GM18498 (cell line): Measurements from ENCODE around the gene UPK3A.
"Not testable (repeated sequence)": the region's sequence is repeated elsewhere in the genome, so short reads cannot be mapped to it uniquely, and the experiment has no call there.

Experiments
- ATAC-seq: cut with Tn5 transposase; IDR thresholded peaks from one replicate; pipeline ENCODE4 v1.9.1; 2021; ENCODE audit warnings: mild to moderate bottlenecking, moderate library complexity; ENCODE audit not compliant: unreplicated experiment

UPK3A gene

GRCh38 chr22:45278125-45278524, 6.6 kb upstream of the UPK3A start:
- ATAC-seq, result no peak

- ATAC-seq, result no peak
Observed at GRCh38 chr22:45280587-45280980, 4.2 kb upstream of the UPK3A start.

- no peak for ATAC-seq
Observed at GRCh38 chr22:45281010-45281409, 3.7 kb upstream of the UPK3A start.

- no peak for ATAC-seq
Observed at GRCh38 chr22:45285263-45286058, 712 bp downstream of the UPK3A start.

GRCh38 chr22:45286854-45287551, 2.3 kb downstream of the UPK3A start:
- no peak for ATAC-seq

GRCh38 chr22:45290410-45290936, 5.7 kb downstream of the UPK3A start:
- ATAC-seq, result no peak

- ATAC-seq, result no peak
Observed at GRCh38 chr22:45291061-45291930, 6.5 kb downstream of the UPK3A start.

- no peak for ATAC-seq
Observed at GRCh38 chr22:45291931-45292290, 7.2 kb downstream of the UPK3A start.

- ATAC-seq, result no peak
Observed at GRCh38 chr22:45292731-45293442, 8.1 kb downstream of the UPK3A start.

GRCh38 chr22:45294030-45294429, 9.3 kb downstream of the UPK3A start:
- ATAC-seq, result no peak

GRCh38 chr22:45295004-45295403, 10.3 kb downstream of the UPK3A start:
- not testable (repeated sequence) for ATAC-seq

- ATAC-seq, result no peak
Observed at GRCh38 chr22:45295492-45295891, 10.7 kb downstream of the UPK3A start.

- no peak for ATAC-seq
Observed at GRCh38 chr22:45296628-45297297, 12.0 kb downstream of the UPK3A start.

GRCh38 chr22:45298934-45299505, 14.3 kb downstream of the UPK3A start:
- ATAC-seq, result no peak

GRCh38 chr22:45302751-45303150, 18.0 kb downstream of the UPK3A start:
- ATAC-seq, result no peak

- ATAC-seq, result no peak
Observed at GRCh38 chr22:45303181-45303580, 18.4 kb downstream of the UPK3A start.

- ATAC-seq, result no peak
Observed at GRCh38 chr22:45304971-45305370, 20.2 kb downstream of the UPK3A start.

- no peak for ATAC-seq
Observed at GRCh38 chr22:45305456-45306075, 20.8 kb downstream of the UPK3A start.

GRCh38 chr22:45306139-45306538, 21.4 kb downstream of the UPK3A start:
- ATAC-seq, result no peak
